IMR-90 (cell line): ENCODE results near the gene ORMDL2. TPM values are rescaled to one million over a fixed set of nuclear protein-coding genes. Genes with fewer than 3 reads are reported as not detected.
A peak's percentile ranks its signal among the peaks of the same experiment; 100 is the strongest.

Experiments
- ATAC-seq: fragments of 200-7000 bp; cut with Tn5 transposase; 2 replicates; pipeline ENCODE4 v1.9.1; 2020; ENCODE audit warnings: low read depth, mild to moderate bottlenecking, moderate library complexity
- BruUV-seq: library from RNA; stranded (reverse); fragments of 400-500 nt; replicated peaks from 2 replicates; lab custom pipeline; 2021; lab: Mats Ljungman, UMichigan
- CTCF ChIA-PET: fragments of 300-600 bp; formaldehyde crosslinking; extraction: SDS; loops from one replicate; lab custom pipeline; 2021; ENCODE audit warnings: antibody characterized with exemption; lab: Yijun Ruan, JAX
- POLR2A ChIA-PET: fragments of 300-600 bp; sonication (Branson Sonifier 250); formaldehyde crosslinking; loops from one replicate; lab custom pipeline; 2022; ENCODE audit warnings: antibody characterized with exemption; ENCODE audit not compliant: unreplicated experiment; lab: Charles Lee
- DNase-seq: peaks from one replicate; pipeline ENCODE4 v3.0.0; 2013
- H2AFZ ChIP-seq: replicated peaks from 2 replicates; pipeline ENCODE3; 2013; ENCODE audit warnings: low read length, mild to moderate bottlenecking; ENCODE audit not compliant: poor library complexity
- H2AK5ac ChIP-seq: 2 replicates; pipeline ENCODE4 v1.6.1; 2013; ENCODE audit warnings: low read depth, low read length, inconsistent platforms
- H2AK9ac ChIP-seq: replicated peaks from 2 replicates; pipeline ENCODE3; 2013; ENCODE audit warnings: mild to moderate bottlenecking, low read depth, low read length, moderate library complexity; ENCODE audit not compliant: poor library complexity
- H2BK120ac ChIP-seq: 2 replicates; pipeline ENCODE4 v1.6.1; 2013; ENCODE audit warnings: low read depth, low read length, inconsistent platforms
- H2BK15ac ChIP-seq: 3 replicates; pipeline ENCODE4 v1.6.1; 2013; ENCODE audit warnings: low read depth, low read length, inconsistent platforms
- H2BK20ac ChIP-seq: 2 replicates; pipeline ENCODE4 v1.6.1; 2013; ENCODE audit warnings: low read depth, mild to moderate bottlenecking, inconsistent platforms, low read length, moderate library complexity
- H2BK5ac ChIP-seq: 2 replicates; pipeline ENCODE4 v1.6.1; 2013; ENCODE audit warnings: mild to moderate bottlenecking, low read depth, low read length, inconsistent platforms; ENCODE audit not compliant: poor library complexity, severe bottlenecking
- H3K14ac ChIP-seq: replicated peaks from 2 replicates; pipeline ENCODE4 v1.6.1; 2013; ENCODE audit warnings: low read depth, low read length, inconsistent platforms
- H3K18ac ChIP-seq: 2 replicates; pipeline ENCODE4 v1.6.1; 2013; ENCODE audit warnings: low read depth, low read length, control low read depth
- H3K23ac ChIP-seq: 2 replicates; pipeline ENCODE4 v1.6.1; 2013; ENCODE audit warnings: low read depth, low read length, inconsistent platforms
- H3K27ac ChIP-seq: 2 replicates; pipeline ENCODE4 v1.5.1; 2013; ENCODE audit warnings: mild to moderate bottlenecking, control low read depth, low read length; ENCODE audit not compliant: insufficient read depth
- H3K27me3 ChIP-seq: 2 replicates; pipeline ENCODE4 v1.6.1; 2013; ENCODE audit warnings: low read length; ENCODE audit not compliant: control insufficient read depth, insufficient read depth
- H3K36me3 ChIP-seq: 2 replicates; pipeline ENCODE4 v1.6.1; 2013; ENCODE audit warnings: low read length, mixed read lengths; ENCODE audit not compliant: control insufficient read depth, insufficient read depth
- H3K4ac ChIP-seq: 2 replicates; pipeline ENCODE4 v1.6.1; 2013; ENCODE audit warnings: low read depth, low read length, inconsistent platforms
- H3K4me1 ChIP-seq: 2 replicates; pipeline ENCODE4 v1.6.1; 2013; ENCODE audit warnings: low read length, mixed read lengths; ENCODE audit not compliant: control insufficient read depth, insufficient read depth
- H3K4me2 ChIP-seq: 2 replicates; pipeline ENCODE4 v1.6.1; 2013; ENCODE audit warnings: low read depth, mild to moderate bottlenecking, control low read depth, low read length, moderate library complexity
- H3K4me3 ChIP-seq: 2 replicates; pipeline ENCODE4 v1.5.1; 2013; ENCODE audit warnings: low read depth, mild to moderate bottlenecking, control low read depth, low read length, moderate library complexity; ENCODE audit not compliant: insufficient read depth
- H3K56ac ChIP-seq: 2 replicates; pipeline ENCODE4 v1.6.1; 2013; ENCODE audit warnings: low read length, inconsistent platforms; ENCODE audit not compliant: insufficient read depth; ENCODE audit errors: extremely low read depth
- H3K79me1 ChIP-seq, 2 experiments: 2 replicates each; pipeline ENCODE4 v1.6.1; 2013; ENCODE audit warnings: low read length in 2 of 2, inconsistent platforms in 1 of 2, low read depth in 1 of 2
- H3K9ac ChIP-seq: 2 replicates; pipeline ENCODE4 v1.6.1; 2013; ENCODE audit warnings: low read depth, low read length, control low read depth
- H3K9me1 ChIP-seq: 2 replicates; pipeline ENCODE4 v1.6.1; 2013; ENCODE audit warnings: low read length, inconsistent platforms; ENCODE audit not compliant: insufficient read depth
- H3K9me3 ChIP-seq: 2 replicates; pipeline ENCODE4 v1.6.1; 2013; ENCODE audit warnings: low read length; ENCODE audit not compliant: control insufficient read depth, insufficient read depth
- H4K20me1 ChIP-seq: 2 replicates; pipeline ENCODE4 v1.6.1; 2013; ENCODE audit warnings: low read length, inconsistent platforms; ENCODE audit not compliant: insufficient read depth
- H4K5ac ChIP-seq: 2 replicates; pipeline ENCODE4 v1.6.1; 2013; ENCODE audit warnings: mild to moderate bottlenecking, low read depth, low read length, control low read depth
- H4K8ac ChIP-seq, 2 experiments: 2 replicates each; pipeline ENCODE4 v1.6.1; 2013; ENCODE audit warnings: low read depth in 2 of 2, low read length in 2 of 2, control low read depth in 1 of 2, inconsistent platforms in 1 of 2
- H4K91ac ChIP-seq: 2 replicates; pipeline ENCODE4 v1.6.1; 2013; ENCODE audit warnings: low read depth, low read length, inconsistent platforms; ENCODE audit not compliant: insufficient read depth
- BHLHE40 ChIP-seq: fragments of 150-350 bp; IDR thresholded peaks from 2 replicates; pipeline ENCODE4 v1.6.1; 2016; ENCODE audit warnings: mild to moderate bottlenecking, low read depth, low read length
- FOS ChIP-seq: fragments of 150-350 bp; IDR thresholded peaks from 2 replicates; pipeline ENCODE4 v1.6.1; 2016; ENCODE audit warnings: low read depth, low read length
- WGBS, 2 experiments: methylation state at CpG; one replicate each; pipeline versions ENCODE4 v1.1.5 to v1.1.7; 2013; ENCODE audit warnings: missing lambda C conversion rate in 2 of 2; ENCODE audit not compliant: insufficient read length in 1 of 2; ENCODE audit errors: extremely low coverage in 2 of 2; 5-methylcytosine and 5-hydroxymethylcytosine counted together
- dilution Hi-C: fragments of 300-500 bp; cut with HindIII; formaldehyde crosslinking; loops from one replicate; pipeline ENCODE4 v1.14.3; 2018; ENCODE audit warnings: low sequenced_read_pairs; ENCODE audit not compliant: unreplicated experiment
- in situ Hi-C: fragments of 300-500 bp; cut with MboI; formaldehyde crosslinking; loops from 3 replicates; pipeline ENCODE4 v1.14.3; 2019; ENCODE audit warnings: low sequenced_read_pairs, inconsistent platforms, mixed read lengths
- intact Hi-C: fragments of 100-400 bp; cut with micrococcal nuclease; formaldehyde crosslinking; loops from 2 replicates; pipeline ENCODE4 v1.10.0; 2022
- polyA plus RNA-seq, 3 experiments: library from polyadenylated mRNA; depleted of rRNA; stranded (reverse); fragments of >200 nt; gene quantifications; 2 replicates each; pipeline ENCODE4 v1.2.3, GENCODE V29; 2012; ENCODE audit warnings: low replicate concordance in 1 of 3
- total RNA-seq: library from RNA; depleted of rRNA; stranded (reverse); fragments of >200 nt; gene quantifications from 2 replicates; pipeline ENCODE4 v1.2.3, GENCODE V29; 2012

ORMDL2 gene
- total and polyA plus RNA-seq, 2 of the 4 experiments (the other 2 are of a cell fraction), result 20.4 to 39.7 TPM

- Histone ChIP-seq H3K56ac (no peak overlapping the region), H3K4me3 (no peak overlapping the region), H3K36me3 (peaks cover 7% of the 10 kb centered on the region), H3K9me1 (peaks cover 23% of the 10 kb centered on the region), H2AFZ (no peak overlapping the region), H3K14ac (no peak overlapping the region), H2BK20ac (no peak overlapping the region), H3K9ac (no peak overlapping the region), H4K91ac (no peak overlapping the region), H3K4me2 (no peak overlapping the region), H4K8ac (no peak overlapping the region), H2BK5ac (no peak overlapping the region), H2AK5ac (peak overlapping the region; percentile 66; the same call in 1 of the 2 replicates), H3K4ac (no peak overlapping the region), H3K23ac (no peak overlapping the region), H3K27me3 (no peaks in the 10 kb centered on the region), H2BK15ac (0 out of 3 replicates have a peak overlapping the region, but pooled peaks have one; percentile 50), H3K79me1 (peaks cover 17 to 33% of the 10 kb centered on the region in 2 experiments), H2BK120ac (no peak overlapping the region), H3K4me1 (peaks cover 21% of the 10 kb centered on the region), H4K5ac (no peak overlapping the region), H3K27ac (no peak overlapping the region), H2AK9ac (no peak overlapping the region), H3K18ac (no peak overlapping the region), H4K20me1 (no peaks in the 10 kb centered on the region), H3K9me3 (no peaks in the 10 kb centered on the region)
- ChIA-PET POLR2A (no interaction called here), CTCF (no interaction called here)
- BruUV-seq, result no TSS peak
- TF ChIP-seq FOS, result no peak
- no peak for TF ChIP-seq BHLHE40
- DNase-seq (no peak), ATAC-seq (no peak)
- dilution Hi-C loops (no loop called here), in situ Hi-C loops (no loop called here), intact Hi-C loops (no loop called here)
- no CpG with 5 or more reads among the region's 4 CpGs for WGBS, 2 experiments
Observed at GRCh38 chr12:55844961-55845360, 27.1 kb downstream of the ORMDL2 start.
